ENCODE data around the gene GCLM. TPM values are rescaled to one million over a fixed set of nuclear protein-coding genes. Genes with fewer than 3 reads are reported as not detected.
"Not testable (repeated sequence)": the region's sequence is repeated elsewhere in the genome, so short reads cannot be mapped to it uniquely, and the experiment has no call there.

Gene GCLM, protein sequence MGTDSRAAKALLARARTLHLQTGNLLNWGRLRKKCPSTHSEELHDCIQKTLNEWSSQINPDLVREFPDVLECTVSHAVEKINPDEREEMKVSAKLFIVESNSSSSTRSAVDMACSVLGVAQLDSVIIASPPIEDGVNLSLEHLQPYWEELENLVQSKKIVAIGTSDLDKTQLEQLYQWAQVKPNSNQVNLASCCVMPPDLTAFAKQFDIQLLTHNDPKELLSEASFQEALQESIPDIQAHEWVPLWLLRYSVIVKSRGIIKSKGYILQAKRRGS
- polyA plus RNA-seq (ENCODE audit: insufficient read length in 4 of 4): 10 to 100 TPM; 11.7 to 14.1 (median 12.6) TPM

- peak; percentile 73 to 78 (median 76) for DNase-seq (ENCODE audit: low read depth in 4 of 4, low spot score in 3 of 4)
Measured at GRCh38 chr1:93909146-93910050, at the start of gene GCLM. GCLM (minus strand) TSS chr1:93909430; CDS start chr1:93909163, 267 bp downstream.

- DNase-seq (ENCODE audit: low read depth in 4 of 4, low spot score in 3 of 4): no peak
Measured at GRCh38 chr1:93958726-93959100, 49.5 kb upstream of the GCLM start.

DNA sequence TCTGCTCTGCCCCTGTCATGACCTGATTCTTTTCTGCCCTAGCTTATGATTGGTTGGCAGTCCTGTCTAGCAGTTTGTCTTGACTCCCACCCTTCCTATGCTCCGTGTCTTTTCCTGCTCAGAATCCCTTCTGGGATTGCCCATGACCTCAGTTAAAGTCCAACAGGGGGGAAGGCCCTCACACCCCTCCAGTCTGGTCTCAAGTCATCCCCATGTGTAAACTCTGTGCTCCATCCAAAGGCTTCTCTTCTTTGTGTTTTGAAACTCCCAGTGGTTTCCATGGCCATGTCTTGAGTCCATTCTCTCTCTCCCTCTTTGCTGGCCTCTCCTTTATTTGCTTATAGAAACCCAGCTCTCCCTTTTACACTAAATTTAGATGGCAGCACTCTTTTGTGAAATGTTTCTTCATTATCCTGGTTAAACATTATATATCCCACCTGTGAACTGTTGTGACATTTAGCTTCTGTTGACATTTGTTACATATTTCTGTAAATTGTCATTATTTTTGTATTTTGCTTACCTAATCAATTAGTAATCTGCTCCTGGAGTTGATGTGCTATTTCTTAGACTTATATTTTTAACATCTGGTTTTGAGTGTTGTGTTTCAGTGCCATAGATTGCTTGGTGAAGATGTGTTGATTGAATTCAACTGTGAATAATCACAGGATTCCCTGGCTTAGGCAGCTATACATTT lies 48.9 kb upstream of the GCLM start:
- no peak for DNase-seq (ENCODE audit: low read depth in 4 of 4, low spot score in 3 of 4)

DNA sequence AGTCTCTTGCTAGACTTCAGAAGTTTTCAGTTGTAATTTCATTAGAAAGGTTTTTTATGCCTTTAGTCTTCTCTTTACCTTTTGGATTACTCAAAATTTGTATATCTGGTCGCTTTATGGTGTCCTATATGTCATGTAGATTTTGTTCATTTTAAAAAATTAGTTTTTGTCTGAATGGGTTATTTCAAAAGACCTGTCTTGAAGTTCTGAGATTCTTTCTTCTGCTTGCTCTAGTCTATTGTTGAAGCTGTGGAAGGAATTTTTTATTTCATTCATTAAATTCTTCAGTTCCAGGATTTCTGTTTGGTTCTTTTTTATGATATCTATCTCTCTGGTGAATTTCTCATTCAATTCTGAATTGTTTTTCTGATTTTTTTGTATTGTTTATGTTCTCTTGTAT lies 46.5 kb upstream of the GCLM start:
- DNase-seq (ENCODE audit: low read depth in 4 of 4, low spot score in 3 of 4): no peak

GRCh38 chr1:93947002-93947686 lies 37.9 kb upstream of the GCLM start:
- not testable (repeated sequence) for DNase-seq (ENCODE audit: low read depth in 4 of 4, low spot score in 3 of 4)

GRCh38 chr1:93938461-93939145 lies 29.4 kb upstream of the GCLM start:
- no peak for DNase-seq (ENCODE audit: low read depth in 4 of 4, low spot score in 3 of 4)

DNA sequence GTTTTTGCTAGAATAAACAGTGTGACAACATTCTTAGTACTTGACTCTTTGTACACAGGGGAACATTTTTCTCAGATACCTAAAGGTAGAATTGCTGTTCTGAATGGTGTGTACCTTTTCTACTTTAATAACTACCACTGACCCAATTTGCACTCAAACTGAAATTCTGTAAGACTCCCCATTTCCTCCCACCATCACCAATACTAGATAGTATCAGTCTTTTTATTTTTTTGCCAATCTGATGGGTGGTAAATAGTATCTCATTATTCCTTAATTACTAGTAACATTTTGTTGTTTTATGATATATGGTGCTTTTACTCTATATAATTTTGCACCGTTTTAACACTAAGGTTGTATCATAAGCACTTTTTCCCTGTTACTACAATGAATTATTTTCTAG lies 28.8 kb upstream of the GCLM start:
- DNase-seq (ENCODE audit: low read depth in 4 of 4, low spot score in 3 of 4): no peak

GRCh38 chr1:93925206-93925605 lies 16.0 kb upstream of the GCLM start:
- no peak for DNase-seq (ENCODE audit: low read depth in 4 of 4, low spot score in 3 of 4)

DNA sequence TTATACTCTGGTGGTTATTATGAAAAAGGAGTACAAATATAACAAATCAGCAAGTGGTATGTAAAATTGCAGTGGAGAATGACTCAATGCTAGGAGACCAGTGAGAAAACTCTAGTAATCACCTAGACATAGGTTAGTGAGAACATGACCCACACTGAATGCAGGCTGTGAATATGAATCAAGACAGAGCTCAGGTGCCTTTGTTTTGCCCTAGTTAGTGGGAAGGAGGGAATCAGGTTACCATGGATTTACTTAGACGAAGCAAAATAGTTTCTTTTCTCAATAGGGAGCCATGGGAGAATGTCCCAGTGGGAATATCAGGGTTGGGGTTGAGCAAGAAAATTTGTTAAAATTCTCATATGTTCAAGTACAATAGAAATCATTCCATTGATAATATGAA lies 10.6 kb upstream of the GCLM start:
- DNase-seq (ENCODE audit: low read depth in 4 of 4, low spot score in 3 of 4): no peak

- no peak for DNase-seq (ENCODE audit: low read depth in 4 of 4, low spot score in 3 of 4)
Measured at GRCh38 chr1:93917302-93917701, 8.1 kb upstream of the GCLM start.

- not testable (repeated sequence) for DNase-seq (ENCODE audit: low read depth in 4 of 4, low spot score in 3 of 4)
Measured at GRCh38 chr1:93910880-93911279, 1.6 kb upstream of the GCLM start.

DNA sequence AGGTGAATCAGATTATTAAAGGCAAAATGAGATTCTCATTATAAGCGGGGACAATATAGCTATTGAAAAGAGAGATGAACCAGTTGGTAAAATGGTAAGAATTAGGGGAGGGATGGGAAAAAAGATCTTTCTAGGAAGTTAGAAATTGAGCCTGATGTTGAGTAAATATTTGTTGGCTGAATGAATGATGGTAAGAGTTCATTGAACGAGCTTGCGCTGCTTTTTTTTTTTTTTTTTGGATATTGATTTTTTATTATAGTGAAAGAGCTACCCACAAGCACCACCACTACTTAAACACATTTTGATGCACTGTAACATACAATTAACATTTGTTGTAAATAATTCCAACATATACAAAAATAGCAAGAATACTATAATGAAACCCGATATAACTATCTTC lies 1.1 kb upstream of the GCLM start:
- no peak for DNase-seq (ENCODE audit: low read depth in 4 of 4, low spot score in 3 of 4)

GRCh38 chr1:93908394-93909145 lies 660 bp downstream of the GCLM start:
- DNase-seq (ENCODE audit: low read depth in 4 of 4, low spot score in 3 of 4): no peak

- no peak for DNase-seq (ENCODE audit: low read depth in 4 of 4, low spot score in 3 of 4)
Measured at GRCh38 chr1:93907718-93908117, 1.5 kb downstream of the GCLM start.

DNA sequence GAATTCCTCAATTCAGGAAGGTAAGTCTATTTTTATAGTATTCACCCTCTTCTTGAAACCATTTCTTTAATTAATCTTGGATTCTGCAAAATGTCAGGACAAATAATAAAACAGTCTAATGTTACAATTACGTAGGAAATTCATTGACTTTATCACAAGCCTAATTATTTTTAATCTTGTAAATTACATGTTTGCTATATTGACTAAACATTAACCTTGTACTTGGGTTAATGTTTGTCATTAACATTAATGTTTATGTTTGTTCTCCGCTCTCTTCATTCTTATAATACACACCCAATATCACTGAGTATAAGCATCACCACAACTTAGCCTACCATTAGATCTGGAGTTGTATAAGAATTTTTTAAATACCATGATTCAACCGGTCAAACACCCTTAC lies 2.8 kb downstream of the GCLM start:
- no peak for DNase-seq (ENCODE audit: low read depth in 4 of 4, low spot score in 3 of 4)

DNA sequence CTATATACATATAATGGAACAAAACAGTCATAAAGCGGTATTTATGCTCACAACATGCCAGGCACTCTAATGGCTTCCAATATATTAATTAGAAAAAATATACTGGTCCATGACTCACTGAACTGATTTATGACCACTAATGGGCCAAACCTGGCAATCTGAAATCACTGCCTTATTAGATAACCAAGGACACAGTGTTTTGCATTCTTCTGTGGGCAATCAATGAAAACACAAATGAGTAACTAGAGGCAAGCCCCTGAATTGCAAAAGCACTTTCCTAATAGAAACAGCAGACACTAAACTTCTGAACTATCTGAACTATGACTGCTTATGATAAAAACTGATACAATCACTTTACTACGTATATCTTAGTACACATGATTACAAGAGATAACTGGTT lies 3.5 kb downstream of the GCLM start:
- no peak for DNase-seq (ENCODE audit: low read depth in 4 of 4, low spot score in 3 of 4)

- no peak for DNase-seq (ENCODE audit: low read depth in 4 of 4, low spot score in 3 of 4)
Measured at GRCh38 chr1:93905051-93905450, 4.2 kb downstream of the GCLM start.

GRCh38 chr1:93904228-93904627 lies 5.0 kb downstream of the GCLM start:
- DNase-seq (ENCODE audit: low read depth in 4 of 4, low spot score in 3 of 4): no peak

GRCh38 chr1:93900723-93901504 lies 8.3 kb downstream of the GCLM start:
- no peak for DNase-seq (ENCODE audit: low read depth in 4 of 4, low spot score in 3 of 4)

Data from left renal pelvis (tissue), 4 donors.